IMR-90 (cell line): Measurements from ENCODE around the gene TMEM38B. TPM values are rescaled to one million over a fixed set of nuclear protein-coding genes. Genes with fewer than 3 reads are reported as not detected.

Experiments
- ATAC-seq: fragments of 200-7000 bp; cut with Tn5 transposase; 2 replicates; pipeline ENCODE4 v1.9.1; 2020; ENCODE audit warnings: low read depth, mild to moderate bottlenecking, moderate library complexity
- BruUV-seq: library from RNA; stranded (reverse); fragments of 400-500 nt; replicated peaks from 2 replicates; lab custom pipeline; 2021; lab: Mats Ljungman, UMichigan
- CTCF ChIA-PET: fragments of 300-600 bp; formaldehyde crosslinking; extraction: SDS; loops from one replicate; lab custom pipeline; 2021; ENCODE audit warnings: antibody characterized with exemption; lab: Yijun Ruan, JAX
- POLR2A ChIA-PET: fragments of 300-600 bp; sonication (Branson Sonifier 250); formaldehyde crosslinking; loops from one replicate; lab custom pipeline; 2022; ENCODE audit warnings: antibody characterized with exemption; ENCODE audit not compliant: unreplicated experiment; lab: Charles Lee
- DNase-seq: peaks from one replicate; pipeline ENCODE4 v3.0.0; 2013
- H2AFZ ChIP-seq: replicated peaks from 2 replicates; pipeline ENCODE3; 2013; ENCODE audit warnings: low read length, mild to moderate bottlenecking; ENCODE audit not compliant: poor library complexity
- H2AK5ac ChIP-seq: 2 replicates; pipeline ENCODE4 v1.6.1; 2013; ENCODE audit warnings: low read depth, low read length, inconsistent platforms
- H2AK9ac ChIP-seq: replicated peaks from 2 replicates; pipeline ENCODE3; 2013; ENCODE audit warnings: mild to moderate bottlenecking, low read depth, low read length, moderate library complexity; ENCODE audit not compliant: poor library complexity
- H2BK120ac ChIP-seq: 2 replicates; pipeline ENCODE4 v1.6.1; 2013; ENCODE audit warnings: low read depth, low read length, inconsistent platforms
- H2BK15ac ChIP-seq: 3 replicates; pipeline ENCODE4 v1.6.1; 2013; ENCODE audit warnings: low read depth, low read length, inconsistent platforms
- H2BK20ac ChIP-seq: 2 replicates; pipeline ENCODE4 v1.6.1; 2013; ENCODE audit warnings: low read depth, mild to moderate bottlenecking, inconsistent platforms, low read length, moderate library complexity
- H2BK5ac ChIP-seq: 2 replicates; pipeline ENCODE4 v1.6.1; 2013; ENCODE audit warnings: mild to moderate bottlenecking, low read depth, low read length, inconsistent platforms; ENCODE audit not compliant: poor library complexity, severe bottlenecking
- H3K14ac ChIP-seq: replicated peaks from 2 replicates; pipeline ENCODE4 v1.6.1; 2013; ENCODE audit warnings: low read depth, low read length, inconsistent platforms
- H3K18ac ChIP-seq: 2 replicates; pipeline ENCODE4 v1.6.1; 2013; ENCODE audit warnings: low read depth, low read length, control low read depth
- H3K23ac ChIP-seq: 2 replicates; pipeline ENCODE4 v1.6.1; 2013; ENCODE audit warnings: low read depth, low read length, inconsistent platforms
- H3K27ac ChIP-seq: 2 replicates; pipeline ENCODE4 v1.5.1; 2013; ENCODE audit warnings: mild to moderate bottlenecking, control low read depth, low read length; ENCODE audit not compliant: insufficient read depth
- H3K27me3 ChIP-seq: 2 replicates; pipeline ENCODE4 v1.6.1; 2013; ENCODE audit warnings: low read length; ENCODE audit not compliant: control insufficient read depth, insufficient read depth
- H3K36me3 ChIP-seq: 2 replicates; pipeline ENCODE4 v1.6.1; 2013; ENCODE audit warnings: low read length, mixed read lengths; ENCODE audit not compliant: control insufficient read depth, insufficient read depth
- H3K4ac ChIP-seq: 2 replicates; pipeline ENCODE4 v1.6.1; 2013; ENCODE audit warnings: low read depth, low read length, inconsistent platforms
- H3K4me1 ChIP-seq: 2 replicates; pipeline ENCODE4 v1.6.1; 2013; ENCODE audit warnings: low read length, mixed read lengths; ENCODE audit not compliant: control insufficient read depth, insufficient read depth
- H3K4me2 ChIP-seq: 2 replicates; pipeline ENCODE4 v1.6.1; 2013; ENCODE audit warnings: low read depth, mild to moderate bottlenecking, control low read depth, low read length, moderate library complexity
- H3K4me3 ChIP-seq: 2 replicates; pipeline ENCODE4 v1.5.1; 2013; ENCODE audit warnings: low read depth, mild to moderate bottlenecking, control low read depth, low read length, moderate library complexity; ENCODE audit not compliant: insufficient read depth
- H3K56ac ChIP-seq: 2 replicates; pipeline ENCODE4 v1.6.1; 2013; ENCODE audit warnings: low read length, inconsistent platforms; ENCODE audit not compliant: insufficient read depth; ENCODE audit errors: extremely low read depth
- H3K79me1 ChIP-seq, 2 experiments: 2 replicates each; pipeline ENCODE4 v1.6.1; 2013; ENCODE audit warnings: low read length in 2 of 2, inconsistent platforms in 1 of 2, low read depth in 1 of 2
- H3K9ac ChIP-seq: 2 replicates; pipeline ENCODE4 v1.6.1; 2013; ENCODE audit warnings: low read depth, low read length, control low read depth
- H3K9me1 ChIP-seq: 2 replicates; pipeline ENCODE4 v1.6.1; 2013; ENCODE audit warnings: low read length, inconsistent platforms; ENCODE audit not compliant: insufficient read depth
- H3K9me3 ChIP-seq: 2 replicates; pipeline ENCODE4 v1.6.1; 2013; ENCODE audit warnings: low read length; ENCODE audit not compliant: control insufficient read depth, insufficient read depth
- H4K20me1 ChIP-seq: 2 replicates; pipeline ENCODE4 v1.6.1; 2013; ENCODE audit warnings: low read length, inconsistent platforms; ENCODE audit not compliant: insufficient read depth
- H4K5ac ChIP-seq: 2 replicates; pipeline ENCODE4 v1.6.1; 2013; ENCODE audit warnings: mild to moderate bottlenecking, low read depth, low read length, control low read depth
- H4K8ac ChIP-seq, 2 experiments: 2 replicates each; pipeline ENCODE4 v1.6.1; 2013; ENCODE audit warnings: low read depth in 2 of 2, low read length in 2 of 2, control low read depth in 1 of 2, inconsistent platforms in 1 of 2
- H4K91ac ChIP-seq: 2 replicates; pipeline ENCODE4 v1.6.1; 2013; ENCODE audit warnings: low read depth, low read length, inconsistent platforms; ENCODE audit not compliant: insufficient read depth
- BHLHE40 ChIP-seq: fragments of 150-350 bp; IDR thresholded peaks from 2 replicates; pipeline ENCODE4 v1.6.1; 2016; ENCODE audit warnings: mild to moderate bottlenecking, low read depth, low read length
- MAZ ChIP-seq: IDR thresholded peaks from 2 replicates; pipeline ENCODE4 v1.6.1; 2012; ENCODE audit warnings: low read depth, mild to moderate bottlenecking, low read length, improper control_type of control experiment, moderate library complexity, borderline replicate concordance
- RCOR1 ChIP-seq: IDR thresholded peaks from 2 replicates; pipeline ENCODE4 v1.6.1; 2012; ENCODE audit warnings: mild to moderate bottlenecking, low read length, improper control_type of control experiment; ENCODE audit not compliant: insufficient replicate concordance
- WGBS, 2 experiments: methylation state at CpG; one replicate each; pipeline versions ENCODE4 v1.1.5 to v1.1.7; 2013; ENCODE audit warnings: missing lambda C conversion rate in 2 of 2; ENCODE audit not compliant: insufficient read length in 1 of 2; ENCODE audit errors: extremely low coverage in 2 of 2; 5-methylcytosine and 5-hydroxymethylcytosine counted together
- dilution Hi-C: fragments of 300-500 bp; cut with HindIII; formaldehyde crosslinking; loops from one replicate; pipeline ENCODE4 v1.14.3; 2018; ENCODE audit warnings: low sequenced_read_pairs; ENCODE audit not compliant: unreplicated experiment
- in situ Hi-C: fragments of 300-500 bp; cut with MboI; formaldehyde crosslinking; loops from 3 replicates; pipeline ENCODE4 v1.14.3; 2019; ENCODE audit warnings: low sequenced_read_pairs, inconsistent platforms, mixed read lengths
- intact Hi-C: fragments of 100-400 bp; cut with micrococcal nuclease; formaldehyde crosslinking; loops from 2 replicates; pipeline ENCODE4 v1.10.0; 2022
- polyA plus RNA-seq, 3 experiments: library from polyadenylated mRNA; depleted of rRNA; stranded (reverse); fragments of >200 nt; gene quantifications; 2 replicates each; pipeline ENCODE4 v1.2.3, GENCODE V29; 2012; ENCODE audit warnings: low replicate concordance in 1 of 3
- total RNA-seq: library from RNA; depleted of rRNA; stranded (reverse); fragments of >200 nt; gene quantifications from 2 replicates; pipeline ENCODE4 v1.2.3, GENCODE V29; 2012

TMEM38B gene
- total and polyA plus RNA-seq, 2 of the 4 experiments (the other 2 are of a cell fraction): 3.3 to 11.5 TPM

DNA sequence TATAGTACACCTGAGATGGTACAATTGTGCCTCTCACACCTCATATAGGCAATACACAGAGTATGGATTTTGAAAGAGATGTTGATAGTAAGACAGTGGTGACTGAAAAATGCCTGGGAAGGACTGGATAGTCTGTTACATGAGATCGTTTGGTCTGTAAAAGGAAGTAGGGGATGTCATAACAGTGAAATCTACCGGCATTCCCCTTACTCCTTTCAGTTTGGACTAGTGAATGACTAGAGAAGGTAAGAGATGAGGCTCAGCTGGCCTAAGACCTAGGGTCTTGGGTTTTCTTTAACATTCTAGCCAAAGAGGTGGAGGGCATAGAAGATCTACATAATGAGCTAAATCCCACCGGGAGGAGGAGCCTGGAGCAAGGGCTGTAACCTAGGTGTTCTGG, 24.0 kb upstream of the TMEM38B start:
- no peak overlapping the region for H3K56ac ChIP-seq
- H2BK20ac ChIP-seq: no peak overlapping the region
- no peak overlapping the region for H2AK5ac ChIP-seq
- no peak overlapping the region for H2AFZ ChIP-seq
- TF ChIP-seq BHLHE40 (no peak), RCOR1 (no peak), MAZ (no peak)
- H4K91ac ChIP-seq: no peak overlapping the region
- no peak overlapping the region for H3K4me2 ChIP-seq
- DNase-seq (no peak), ATAC-seq (no peak)
- no CpG with 5 or more reads among the region's 3 CpGs for WGBS, 2 experiments
- H3K36me3 ChIP-seq: no peaks in the 10 kb centered on the region
- peaks cover 5% of the 10 kb centered on the region for H3K27me3 ChIP-seq
- no peaks in the 10 kb centered on the region for H4K20me1 ChIP-seq
- no peak overlapping the region for H2BK120ac ChIP-seq
- no peak overlapping the region for H3K4me3 ChIP-seq
- no peak overlapping the region for H3K27ac ChIP-seq
- H3K79me1 ChIP-seq: no peaks in the 10 kb centered on the region
- H4K5ac ChIP-seq: no peak overlapping the region
- no peak overlapping the region for H3K4ac ChIP-seq
- no peak overlapping the region for H3K14ac ChIP-seq
- BruUV-seq: no TSS peak
- dilution Hi-C loops: no loop called here
- no peak overlapping the region for H2BK5ac ChIP-seq
- no peak overlapping the region for H2BK15ac ChIP-seq
- POLR2A ChIA-PET: no interaction called here
- intact Hi-C loops: no loop called here
- no peak overlapping the region for H3K23ac ChIP-seq
- H3K4me1 ChIP-seq: no peaks in the 10 kb centered on the region
- H3K9me3 ChIP-seq: no peaks in the 10 kb centered on the region
- no peak overlapping the region for H3K9ac ChIP-seq
- in situ Hi-C loops: no loop called here
- no peak overlapping the region for H3K18ac ChIP-seq
- no peak overlapping the region for H2AK9ac ChIP-seq
- no peaks in the 10 kb centered on the region for H3K9me1 ChIP-seq
- CTCF ChIA-PET: interaction anchor here (0.5 kb wide), 1 partner anchor 32 kb away, joined by 3 read pairs; no protein-coding TSS in a partner anchor
- no peak overlapping the region for H4K8ac ChIP-seq
